Mesenchymal stem cell (in vitro differentiated cells and primary cell): ENCODE results near the gene UGT3A2.

Source experiments
- DNase-seq: peaks from one replicate; pipeline ENCODE4 v3.0.0-alpha.2; 2013
- H2AFZ ChIP-seq: one replicate; pipeline ENCODE4 v1.6.1; 2013; ENCODE audit warnings: low read depth, mild to moderate bottlenecking, control low read depth, inconsistent platforms, low read length, moderate library complexity
- H2AK5ac ChIP-seq: 2 replicates; pipeline ENCODE4 v1.6.1; 2013; ENCODE audit warnings: low read length, moderate library complexity, mild to moderate bottlenecking, inconsistent platforms; ENCODE audit not compliant: severe bottlenecking
- H2BK120ac ChIP-seq: one replicate; pipeline ENCODE4 v1.6.1; 2013; ENCODE audit warnings: low read depth, mild to moderate bottlenecking, inconsistent platforms, low read length, moderate library complexity
- H2BK12ac ChIP-seq, 2 experiments: one replicate each; pipeline ENCODE4 v1.6.1; 2013; ENCODE audit warnings: inconsistent platforms in 2 of 2, low read length in 2 of 2, mild to moderate bottlenecking in 2 of 2, moderate library complexity in 2 of 2, control low read depth in 1 of 2
- H2BK15ac ChIP-seq: one replicate; pipeline ENCODE4 v1.6.1; 2013; ENCODE audit warnings: mild to moderate bottlenecking, low read depth, inconsistent platforms; ENCODE audit not compliant: poor library complexity, severe bottlenecking
- H2BK5ac ChIP-seq: 2 replicates; pipeline ENCODE4 v1.6.1; 2013; ENCODE audit warnings: low read depth, mild to moderate bottlenecking, low read length, control low read depth, inconsistent platforms; ENCODE audit not compliant: poor library complexity, severe bottlenecking
- H3K14ac ChIP-seq, 2 experiments: one replicate each; pipeline ENCODE4 v1.6.1; 2013; ENCODE audit warnings: inconsistent platforms in 2 of 2, low read length in 2 of 2, control low read depth in 1 of 2, mild to moderate bottlenecking in 1 of 2, moderate library complexity in 1 of 2
- H3K18ac ChIP-seq, 2 experiments: one replicate each; pipeline ENCODE4 v1.6.1; 2013; ENCODE audit warnings: inconsistent platforms in 2 of 2, low read length in 2 of 2, control low read depth in 1 of 2, low read depth in 1 of 2, mild to moderate bottlenecking in 1 of 2
- H3K23ac ChIP-seq, 2 experiments: one replicate each; pipeline ENCODE4 v1.6.1; 2013; ENCODE audit warnings: inconsistent platforms in 2 of 2, low read length in 2 of 2, mild to moderate bottlenecking in 2 of 2, moderate library complexity in 2 of 2, control low read depth in 1 of 2
- H3K27ac ChIP-seq: 2 replicates; pipeline ENCODE4 v1.5.1; 2013; ENCODE audit warnings: mild to moderate bottlenecking, moderate library complexity, low read length, control low read depth, inconsistent platforms; ENCODE audit not compliant: poor library complexity, severe bottlenecking
- H3K27me3 ChIP-seq, 2 experiments: 2 replicates each; pipeline versions ENCODE4 v1.6.1 to v1.7.0; 2013; ENCODE audit warnings: low read length in 2 of 2, mild to moderate bottlenecking in 2 of 2, moderate library complexity in 2 of 2, control low read depth in 1 of 2, inconsistent platforms in 1 of 2; ENCODE audit not compliant: control insufficient read depth in 1 of 2, insufficient read depth in 1 of 2
- H3K36me3 ChIP-seq, 2 experiments: 2 replicates each; pipeline versions ENCODE4 v1.6.1 to v1.7.0; 2013; ENCODE audit warnings: low read length in 2 of 2, control low read depth in 1 of 2, inconsistent platforms in 1 of 2, low read depth in 1 of 2, mild to moderate bottlenecking in 1 of 2; ENCODE audit not compliant: insufficient read depth in 2 of 2, control insufficient read depth in 1 of 2
- H3K4ac ChIP-seq, 2 experiments: one replicate each; pipeline ENCODE4 v1.6.1; 2013; ENCODE audit warnings: inconsistent platforms in 2 of 2, low read length in 2 of 2, mild to moderate bottlenecking in 2 of 2, moderate library complexity in 2 of 2, control low read depth in 1 of 2, low read depth in 1 of 2
- H3K4me1 ChIP-seq: 2 replicates; pipeline ENCODE4 v1.6.1; 2013; ENCODE audit warnings: low read depth, low read length, control low read depth; ENCODE audit not compliant: control insufficient read depth, insufficient read depth
- H3K4me2 ChIP-seq: 2 replicates; pipeline ENCODE4 v1.6.1; 2013; ENCODE audit warnings: low read length, mild to moderate bottlenecking, inconsistent platforms; ENCODE audit not compliant: poor library complexity, severe bottlenecking
- H3K4me3 ChIP-seq, 2 experiments: 2 replicates each; pipeline versions ENCODE4 v1.5.1 to v1.7.0; 2013; ENCODE audit warnings: low read length in 2 of 2, mild to moderate bottlenecking in 2 of 2, control low read depth in 1 of 2, low read depth in 1 of 2; ENCODE audit not compliant: insufficient read depth in 1 of 2
- H3K79me1 ChIP-seq: replicated peaks from 2 replicates; pipeline ENCODE4 v1.6.1; 2013; ENCODE audit warnings: mild to moderate bottlenecking, control low read depth, low read length, inconsistent platforms; ENCODE audit not compliant: poor library complexity, severe bottlenecking
- H3K9ac ChIP-seq: 2 replicates; pipeline ENCODE4 v1.7.0; 2013; ENCODE audit warnings: mild to moderate bottlenecking, low read length, moderate library complexity
- H3K9me3 ChIP-seq: 2 replicates; pipeline ENCODE4 v1.7.0; 2013; ENCODE audit warnings: mild to moderate bottlenecking, low read length; ENCODE audit not compliant: control insufficient read depth
- H4K8ac ChIP-seq: one replicate; pipeline ENCODE4 v1.6.1; 2013; ENCODE audit warnings: inconsistent platforms, mild to moderate bottlenecking, low read length, moderate library complexity
- H4K91ac ChIP-seq: one replicate; pipeline ENCODE4 v1.6.1; 2013; ENCODE audit warnings: mild to moderate bottlenecking, low read length, inconsistent platforms
- WGBS: methylation state at CpG from one replicate; pipeline ENCODE4 v1.1.7; 2013; ENCODE audit warnings: mixed read lengths; 5-methylcytosine and 5-hydroxymethylcytosine counted together

The UGT3A2 gene

DNA sequence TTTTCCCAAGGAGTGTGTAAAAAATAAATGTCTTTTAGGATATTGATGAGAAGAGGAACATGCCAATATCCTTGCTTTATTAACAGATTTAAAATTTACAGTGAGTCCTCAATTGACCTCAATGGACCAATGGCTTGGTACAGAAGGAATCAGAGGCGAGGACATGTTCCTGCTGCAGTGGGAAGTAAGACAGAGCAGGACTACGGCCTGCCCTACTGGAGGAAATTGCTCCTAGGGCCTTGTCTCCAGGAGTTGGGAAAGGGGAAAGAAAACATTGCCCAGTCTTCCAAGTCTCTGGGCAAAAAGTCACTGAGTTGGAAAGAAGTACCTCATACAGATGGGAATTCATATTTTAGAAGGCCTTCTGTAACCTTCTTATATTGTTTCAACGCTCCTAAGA, 33.1 kb upstream of the UGT3A2 start:
- Histone ChIP-seq H3K27ac (no peak overlapping the region), H3K9me3 (no peaks in the 10 kb centered on the region), H3K14ac (no peak overlapping the region), H3K27me3 (no peaks in the 10 kb centered on the region), H2AFZ (no peak overlapping the region), H3K36me3 (peaks cover 0 to 12% of the 10 kb centered on the region in 2 experiments), H3K79me1 (no peaks in the 10 kb centered on the region), H2AK5ac (no peak overlapping the region), H2BK15ac (no peak overlapping the region), H3K4ac (no peak overlapping the region), H3K4me3 (no peak overlapping the region), H2BK12ac (no peak overlapping the region), H3K4me2 (no peak overlapping the region), H3K18ac (no peak overlapping the region), H4K91ac (no peak overlapping the region), H2BK120ac (no peak overlapping the region), H2BK5ac (no peak overlapping the region), H4K8ac (no peak overlapping the region), H3K9ac (no peak overlapping the region), H3K23ac (no peak overlapping the region), H3K4me1 (no peaks in the 10 kb centered on the region)
- no peak for DNase-seq
- 94% methylated on average over 2 of the region's 3 CpGs for WGBS

DNA sequence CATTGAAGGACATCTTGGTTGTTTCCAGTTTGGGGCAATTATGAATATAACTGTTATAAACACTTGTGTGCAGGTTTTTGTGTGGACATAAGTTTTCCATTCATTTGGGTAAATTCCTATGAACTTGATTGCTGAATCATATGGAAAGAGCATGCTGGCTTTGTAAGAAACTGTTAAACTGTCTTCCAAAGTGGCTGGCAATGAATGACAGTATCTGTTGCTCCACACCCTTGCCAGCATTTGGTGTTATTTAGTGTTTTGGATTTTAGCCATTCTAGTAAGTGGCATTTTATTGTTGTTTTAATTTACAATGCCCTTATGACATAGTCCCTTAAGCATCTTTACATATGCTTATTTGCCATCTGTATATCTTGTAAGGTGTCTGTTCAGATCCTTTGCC, 29.8 kb upstream of the UGT3A2 start:
- no peak overlapping the region for H2BK5ac ChIP-seq

DNA sequence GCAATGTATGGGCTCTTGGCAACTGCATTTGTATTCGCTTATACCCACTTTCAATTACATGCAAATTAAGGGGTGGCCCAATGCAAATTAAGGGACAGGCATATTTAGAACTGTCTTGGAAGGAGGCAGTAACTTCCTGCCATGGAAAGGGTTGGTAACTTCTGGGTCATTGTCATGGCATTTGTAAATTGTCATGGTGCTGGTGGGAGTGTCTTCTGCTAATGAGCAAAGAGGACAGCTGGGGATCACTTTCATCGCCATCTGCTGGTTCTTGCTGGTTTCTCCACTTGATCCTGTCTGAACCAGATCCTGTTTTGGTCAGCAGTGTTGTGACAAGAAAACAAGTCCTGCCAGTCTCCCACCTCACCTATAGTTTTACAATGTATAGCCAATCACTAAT, 23.3 kb upstream of the UGT3A2 start:
- no peaks in the 10 kb centered on the region for H3K4me1 ChIP-seq
- H3K9ac ChIP-seq = no peak overlapping the region
- no peak overlapping the region for H3K4me3 ChIP-seq
- H2BK120ac ChIP-seq = no peak overlapping the region
- no peaks in the 10 kb centered on the region for H3K36me3 ChIP-seq
- H2AK5ac ChIP-seq = no peak overlapping the region
- H3K27me3 ChIP-seq = peaks cover 0 to 5% of the 10 kb centered on the region in 2 experiments
- peaks cover 10% of the 10 kb centered on the region for H3K9me3 ChIP-seq
- H2BK15ac ChIP-seq = no peak overlapping the region
- H4K8ac ChIP-seq = no peak overlapping the region
- H3K27ac ChIP-seq = no peak overlapping the region
- DNase-seq = peak; percentile 48
- no peak overlapping the region for H3K18ac ChIP-seq
- H4K91ac ChIP-seq = no peak overlapping the region
- no peaks in the 10 kb centered on the region for H3K79me1 ChIP-seq
- no peak overlapping the region for H2AFZ ChIP-seq
- no peak overlapping the region for H2BK5ac ChIP-seq
- WGBS = 24% methylated on average over 1 of the region's 2 CpGs
- H3K4me2 ChIP-seq = no peak overlapping the region
- H2BK12ac ChIP-seq = no peak overlapping the region
- no peak overlapping the region for H3K4ac ChIP-seq
- H3K23ac ChIP-seq = no peak overlapping the region
- H3K14ac ChIP-seq = no peak overlapping the region

More for the DNA sequence above, 29.8 kb upstream of the UGT3A2 start:
- Histone ChIP-seq H3K4me2 (no peak overlapping the region), H4K91ac (no peak overlapping the region), H2AK5ac (no peak overlapping the region), H3K27me3 (no peaks in the 10 kb centered on the region), H2BK12ac (no peak overlapping the region), H4K8ac (no peak overlapping the region), H3K4me3 (no peak overlapping the region), H3K14ac (no peak overlapping the region), H3K9me3 (no peaks in the 10 kb centered on the region), H2AFZ (no peak overlapping the region), H3K4me1 (no peaks in the 10 kb centered on the region), H3K27ac (no peak overlapping the region), H2BK15ac (no peak overlapping the region), H3K18ac (no peak overlapping the region), H3K23ac (no peak overlapping the region), H3K4ac (no peak overlapping the region), H3K36me3 (no peaks in the 10 kb centered on the region), H3K9ac (no peak overlapping the region), H3K79me1 (no peaks in the 10 kb centered on the region), H2BK120ac (no peak overlapping the region)
- no peak for DNase-seq

- Histone ChIP-seq H4K91ac (no peak overlapping the region), H3K4me3 (no peak overlapping the region), H3K9ac (no peak overlapping the region), H3K4ac (no peak overlapping the region), H4K8ac (no peak overlapping the region), H3K36me3 (no peaks in the 10 kb centered on the region), H3K27ac (no peak overlapping the region), H2BK120ac (no peak overlapping the region), H3K4me1 (peaks cover 3% of the 10 kb centered on the region), H2BK5ac (no peak overlapping the region), H3K18ac (no peak overlapping the region), H3K23ac (no peak overlapping the region), H2BK12ac (no peak overlapping the region), H2BK15ac (no peak overlapping the region), H3K79me1 (no peaks in the 10 kb centered on the region), H3K4me2 (no peak overlapping the region), H3K14ac (no peak overlapping the region), H3K9me3 (no peaks in the 10 kb centered on the region), H2AFZ (no peak overlapping the region), H2AK5ac (no peak overlapping the region), H3K27me3 (peaks cover 10 to 18% of the 10 kb centered on the region in 2 experiments)
- 17% methylated on average over 8 of the region's 10 CpGs for WGBS
- DNase-seq = peak; percentile 51
Observed at GRCh38 chr5:36079200-36079781, 12.6 kb upstream of the UGT3A2 start.
